LNCaP clone FGC (cell line): ENCODE measurements around the gene ST3GAL5.

Experiments
- DNase-seq: peaks from one replicate; pipeline ENCODE4 v3.0.0-alpha.2; 2011; ENCODE audit warnings: low read depth
- H3K4me3 ChIP-seq: 2 replicates; pipeline ENCODE4 v1.5.1; 2011; ENCODE audit warnings: mild to moderate bottlenecking, low read depth, low read length, control low read depth
- CTCF ChIP-seq: IDR thresholded peaks from 2 replicates; pipeline ENCODE4 v1.5.1; 2012; ENCODE audit warnings: mild to moderate bottlenecking; ENCODE audit not compliant: control insufficient read depth, insufficient read depth; ENCODE audit errors: extremely low read depth

ST3GAL5 gene

GRCh38 chr2:85812094-85812735, 76.6 kb downstream of the ST3GAL5 start:
- H3K4me3 ChIP-seq = no peak overlapping the region
- no peak for DNase-seq
- TF ChIP-seq CTCF = no peak

- no peak overlapping the region for H3K4me3 ChIP-seq
- TF ChIP-seq CTCF = no peak
- no peak for DNase-seq
Observed at GRCh38 chr2:85811180-85812093, 77.4 kb downstream of the ST3GAL5 start.

GRCh38 chr2:85810371-85811179, 78.2 kb downstream of the ST3GAL5 start:
- no peak for DNase-seq
- no peak for TF ChIP-seq CTCF
- H3K4me3 ChIP-seq = no peak overlapping the region

GRCh38 chr2:85807756-85808155, 81.0 kb downstream of the ST3GAL5 start:
- no peak for DNase-seq
- TF ChIP-seq CTCF = no peak
- H3K4me3 ChIP-seq = no peak overlapping the region

- no peak overlapping the region for H3K4me3 ChIP-seq
- no peak for TF ChIP-seq CTCF
- no peak for DNase-seq
Observed at GRCh38 chr2:85806358-85807118, 82.3 kb downstream of the ST3GAL5 start.

GRCh38 chr2:85804583-85804982, 84.2 kb downstream of the ST3GAL5 start:
- no peak overlapping the region for H3K4me3 ChIP-seq
- no peak for DNase-seq
- peak; percentile 29; the same call in 1 of the 2 replicates for TF ChIP-seq CTCF
